ENCODE results near the gene PRSS21. TPM values are rescaled to one million over a fixed set of nuclear protein-coding genes. Genes with fewer than 3 reads are reported as not detected.

Gene PRSS21
- total RNA-seq, 1 donor from 2014 or later: 4.5 TPM

DNA sequence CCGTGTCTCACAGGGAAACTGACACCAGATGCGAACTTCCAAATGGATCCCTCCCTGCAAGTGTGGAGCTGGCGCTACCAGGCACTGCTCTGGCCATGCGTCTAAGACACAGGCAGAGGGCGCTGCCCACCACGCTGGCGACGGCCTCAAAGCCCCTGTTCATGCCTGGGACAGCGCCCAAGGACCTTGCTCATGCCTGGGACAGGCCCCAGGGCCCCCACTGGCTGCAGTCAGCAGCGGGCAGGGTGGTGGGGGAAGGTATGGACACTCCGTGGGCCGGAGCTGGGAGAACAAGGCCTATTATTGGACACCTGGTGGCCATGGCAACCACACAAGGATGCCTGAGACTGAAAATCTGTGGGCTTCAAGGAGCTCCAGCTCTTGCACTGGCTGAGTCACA, 21.9 kb downstream of the PRSS21 start:
- Histone ChIP-seq H3K4me3 (ENCODE audit: low read depth, low read length) (no peak overlapping the region), H3K36me3 (ENCODE audit: control insufficient read depth, insufficient read depth, low read length) (no peaks in the 10 kb centered on the region), H3K27me3 (ENCODE audit: control insufficient read depth, insufficient read depth, low read length) (no peaks in the 10 kb centered on the region)
- FAIRE-seq (peak; percentile 55), DNase-seq (ENCODE audit: low read depth) (peak; percentile 59)
- TF ChIP-seq, protein P1, sequence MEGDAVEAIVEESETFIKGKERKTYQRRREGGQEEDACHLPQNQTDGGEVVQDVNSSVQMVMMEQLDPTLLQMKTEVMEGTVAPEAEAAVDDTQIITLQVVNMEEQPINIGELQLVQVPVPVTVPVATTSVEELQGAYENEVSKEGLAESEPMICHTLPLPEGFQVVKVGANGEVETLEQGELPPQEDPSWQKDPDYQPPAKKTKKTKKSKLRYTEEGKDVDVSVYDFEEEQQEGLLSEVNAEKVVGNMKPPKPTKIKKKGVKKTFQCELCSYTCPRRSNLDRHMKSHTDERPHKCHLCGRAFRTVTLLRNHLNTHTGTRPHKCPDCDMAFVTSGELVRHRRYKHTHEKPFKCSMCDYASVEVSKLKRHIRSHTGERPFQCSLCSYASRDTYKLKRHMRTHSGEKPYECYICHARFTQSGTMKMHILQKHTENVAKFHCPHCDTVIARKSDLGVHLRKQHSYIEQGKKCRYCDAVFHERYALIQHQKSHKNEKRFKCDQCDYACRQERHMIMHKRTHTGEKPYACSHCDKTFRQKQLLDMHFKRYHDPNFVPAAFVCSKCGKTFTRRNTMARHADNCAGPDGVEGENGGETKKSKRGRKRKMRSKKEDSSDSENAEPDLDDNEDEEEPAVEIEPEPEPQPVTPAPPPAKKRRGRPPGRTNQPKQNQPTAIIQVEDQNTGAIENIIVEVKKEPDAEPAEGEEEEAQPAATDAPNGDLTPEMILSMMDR (IDR thresholded peaks at IDR 0.05; ENCODE audit: insufficient read depth, low read length, severe bottlenecking): peak; percentile 99

DNA sequence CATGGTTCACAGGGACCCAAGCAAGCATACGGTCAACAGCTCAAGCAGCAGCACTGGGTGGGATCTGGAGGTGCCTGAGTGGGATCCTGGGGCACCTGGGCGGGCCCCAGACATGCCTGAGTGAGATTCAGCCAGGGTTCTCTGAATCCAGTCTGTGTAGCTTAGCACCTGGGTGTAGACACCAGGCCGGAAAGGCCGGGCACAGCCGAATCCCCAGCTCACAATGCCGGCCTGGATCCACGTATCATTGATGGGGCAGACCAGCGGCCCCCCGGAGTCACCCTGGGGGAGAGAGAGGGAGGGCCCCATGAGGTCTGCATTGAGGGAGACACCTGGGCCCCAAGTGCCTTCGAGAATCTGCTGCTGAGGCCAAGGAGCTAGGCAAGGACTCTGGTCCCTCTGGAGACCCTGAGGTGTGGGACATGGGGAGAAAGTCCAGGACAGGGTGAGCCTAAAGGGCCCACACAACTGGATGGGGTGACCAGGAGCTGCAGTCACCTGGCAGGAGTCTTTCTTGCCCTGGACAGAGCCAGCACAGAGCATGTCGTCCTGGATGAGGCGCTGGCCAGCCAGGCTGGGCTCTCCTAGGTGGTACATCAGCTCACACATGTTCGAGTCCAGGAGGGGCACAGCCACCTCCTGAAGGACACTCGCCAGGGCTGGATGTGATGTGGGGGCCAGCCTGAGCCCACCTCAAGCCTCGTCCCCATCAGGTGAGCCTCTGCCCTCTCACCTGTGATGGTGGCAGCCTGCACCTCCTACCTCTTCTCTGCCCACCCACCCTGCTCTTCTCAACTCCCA, 22.8 kb downstream of the PRSS21 start:
- TF ChIP-seq, protein P1 (IDR thresholded peaks at IDR 0.05; ENCODE audit: insufficient read depth, low read length, severe bottlenecking): no peak
- FAIRE-seq: no peak
- Histone ChIP-seq H3K4me3 (ENCODE audit: low read depth, low read length) (no peak overlapping the region), H3K27me3 (ENCODE audit: control insufficient read depth, insufficient read depth, low read length) (no peaks in the 10 kb centered on the region), H3K36me3 (ENCODE audit: control insufficient read depth, insufficient read depth, low read length) (no peaks in the 10 kb centered on the region)
- no peak for DNase-seq (ENCODE audit: low read depth)

DNA sequence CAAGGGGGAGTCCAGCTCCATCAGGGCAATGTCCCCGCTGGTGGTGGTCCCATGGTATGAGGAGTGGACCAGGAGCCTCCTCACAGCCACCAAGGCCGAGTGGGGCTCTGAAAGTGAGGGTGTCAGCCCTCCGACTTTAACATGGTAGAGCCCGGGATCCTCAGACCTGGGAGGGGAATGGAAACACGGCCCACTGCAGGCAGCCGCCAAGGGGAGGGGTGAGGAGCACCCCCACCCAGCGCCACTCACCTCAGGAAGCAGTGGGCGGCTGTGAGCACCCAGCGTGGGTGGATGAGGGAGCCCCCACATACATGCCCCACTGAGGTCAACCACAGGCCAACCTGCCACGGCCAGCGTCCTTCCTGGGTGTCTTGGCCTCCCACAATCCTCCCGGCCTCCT, 23.9 kb downstream of the PRSS21 start:
- FAIRE-seq (no peak), DNase-seq (ENCODE audit: low read depth) (no peak)
- H3K4me3 ChIP-seq (ENCODE audit: low read depth, low read length): no peak overlapping the region
- TF ChIP-seq, protein P1 (IDR thresholded peaks at IDR 0.05; ENCODE audit: insufficient read depth, low read length, severe bottlenecking): no peak
- H3K27me3 ChIP-seq (ENCODE audit: control insufficient read depth, insufficient read depth, low read length): no peaks in the 10 kb centered on the region
- no peaks in the 10 kb centered on the region for H3K36me3 ChIP-seq (ENCODE audit: control insufficient read depth, insufficient read depth, low read length)

DNA sequence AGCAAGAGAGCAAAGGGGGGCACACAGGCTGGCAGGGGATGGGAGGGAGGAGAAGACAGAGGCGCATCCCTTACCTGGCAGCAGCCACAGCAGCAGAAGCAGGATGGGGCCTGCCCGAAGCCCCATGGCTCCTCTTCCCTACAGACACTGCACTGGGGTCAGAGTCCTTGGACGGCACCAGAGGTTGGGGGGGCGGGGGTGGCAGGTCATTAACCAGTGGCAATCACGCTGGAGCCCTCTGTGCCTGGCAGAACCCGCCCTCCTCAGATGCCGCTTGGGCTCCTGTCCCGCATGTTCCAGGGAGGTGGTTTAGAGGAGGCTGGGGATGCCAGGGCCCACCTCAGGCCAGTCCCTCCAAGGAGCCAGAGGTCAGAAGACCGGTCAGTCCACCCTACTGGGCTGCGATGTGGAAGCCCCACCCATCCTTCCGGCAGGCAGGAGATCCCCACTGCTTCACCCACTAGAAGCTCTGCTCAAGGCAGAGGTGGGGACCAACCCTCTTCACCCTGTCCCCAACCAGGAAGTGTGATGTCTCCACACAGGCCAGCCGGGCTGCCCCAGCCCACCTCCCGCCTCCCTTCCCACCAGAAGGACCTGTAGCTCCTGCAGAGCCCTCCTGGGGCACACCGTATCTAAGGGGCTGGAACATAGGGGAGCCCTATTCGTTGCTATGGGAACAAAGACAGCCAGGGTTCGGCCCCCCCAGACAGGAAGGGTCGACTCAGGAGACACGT, 24.7 kb downstream of the PRSS21 start:
- no peak overlapping the region for H3K4me3 ChIP-seq (ENCODE audit: low read depth, low read length)
- FAIRE-seq: no peak
- H3K36me3 ChIP-seq (ENCODE audit: control insufficient read depth, insufficient read depth, low read length): no peaks in the 10 kb centered on the region
- H3K27me3 ChIP-seq (ENCODE audit: control insufficient read depth, insufficient read depth, low read length): no peaks in the 10 kb centered on the region
- TF ChIP-seq, protein P1 (IDR thresholded peaks at IDR 0.05; ENCODE audit: insufficient read depth, low read length, severe bottlenecking): no peak
- no peak for DNase-seq (ENCODE audit: low read depth)

DNA sequence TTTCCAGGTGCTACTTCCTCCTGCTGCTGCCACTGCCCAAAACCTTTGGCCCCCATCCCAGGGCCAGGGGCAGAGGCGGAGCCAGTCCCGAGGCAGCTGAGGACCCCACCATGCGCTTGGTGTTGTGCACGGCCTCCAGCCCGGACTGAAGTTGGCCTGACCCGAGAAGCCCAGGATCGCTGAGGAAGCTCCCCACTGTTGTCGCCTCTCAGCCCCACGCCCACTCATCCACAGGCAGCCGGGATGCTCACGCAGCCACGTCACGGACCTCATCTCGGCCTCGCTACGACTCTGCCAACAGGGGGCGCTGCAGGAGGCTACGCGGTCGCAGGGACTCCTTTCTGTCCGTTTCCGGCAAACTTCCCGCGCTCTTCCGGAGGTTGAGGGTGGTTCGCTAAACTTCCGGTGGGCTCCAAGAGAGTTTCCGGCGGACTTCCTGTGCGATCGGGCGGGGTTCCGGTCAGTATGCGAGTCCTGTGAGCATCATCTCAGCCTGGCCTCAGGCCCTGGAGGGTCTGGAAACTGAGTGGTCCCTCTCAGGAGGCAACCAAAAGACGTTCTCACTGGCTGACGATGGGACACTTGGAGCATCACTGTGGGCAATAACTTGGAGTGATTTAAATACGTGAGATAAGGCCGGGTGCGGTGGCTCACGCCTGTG, 25.4 kb downstream of the PRSS21 start:
- Histone ChIP-seq H3K36me3 (ENCODE audit: control insufficient read depth, insufficient read depth, low read length) (no peaks in the 10 kb centered on the region), H3K4me3 (ENCODE audit: low read depth, low read length) (no peak overlapping the region), H3K27me3 (ENCODE audit: control insufficient read depth, insufficient read depth, low read length) (no peaks in the 10 kb centered on the region)
- DNase-seq (ENCODE audit: low read depth): no peak
- TF ChIP-seq, protein P1 (IDR thresholded peaks at IDR 0.05; ENCODE audit: insufficient read depth, low read length, severe bottlenecking): peak; percentile 67
- FAIRE-seq: no peak
